ENCODE data around the gene VGLL4.
"Not testable (repeated sequence)": the region's sequence is repeated elsewhere in the genome, so short reads cannot be mapped to it uniquely, and the experiment has no call there.

The VGLL4 gene

DNA sequence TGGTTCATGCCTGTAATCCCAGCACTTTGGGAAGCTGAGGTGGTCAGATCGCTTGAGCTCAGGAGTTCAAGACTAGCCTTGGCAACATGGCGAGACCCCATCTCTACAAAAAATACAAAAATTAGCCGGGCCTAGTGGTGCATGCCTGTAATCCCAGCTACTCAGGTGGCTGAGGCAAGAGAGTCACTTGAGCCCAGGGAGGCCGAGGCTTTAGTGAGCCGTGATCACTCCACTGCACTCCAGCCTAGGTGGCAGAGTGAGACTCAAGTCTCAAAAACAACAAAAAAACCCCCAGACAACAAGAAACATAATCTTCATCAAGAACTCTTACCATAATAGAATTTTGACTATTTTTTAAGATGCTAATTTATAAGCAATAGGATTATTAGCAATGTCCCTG lies 117.6 kb downstream of the VGLL4 start:
- DNase-seq, result not testable (repeated sequence)

DNA sequence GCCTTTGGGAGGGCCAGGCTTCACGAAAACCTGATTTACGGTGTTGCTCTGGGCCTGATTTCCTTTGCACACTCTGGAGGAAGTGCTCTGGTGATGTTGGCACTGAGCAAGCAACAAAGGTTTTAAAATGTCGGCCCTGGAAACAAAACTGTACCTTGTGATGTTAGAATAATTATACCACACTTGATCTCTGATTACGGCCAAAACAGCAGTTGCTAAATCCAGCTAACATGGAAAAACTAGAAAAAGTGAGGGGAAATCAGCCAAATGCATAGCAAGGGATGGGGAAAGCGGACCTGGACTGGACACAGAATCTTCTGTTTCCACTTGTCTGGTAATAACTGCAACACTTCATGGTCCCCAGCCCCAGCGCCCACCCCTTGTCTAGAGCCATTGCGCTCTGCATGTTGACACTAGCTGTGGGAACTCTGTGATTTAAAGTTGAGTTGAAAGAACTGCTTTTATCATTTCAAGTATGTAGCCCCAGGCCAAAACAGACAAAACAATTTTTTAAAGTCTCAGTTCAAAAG lies 120.1 kb downstream of the VGLL4 start:
- no peak for DNase-seq

DNA sequence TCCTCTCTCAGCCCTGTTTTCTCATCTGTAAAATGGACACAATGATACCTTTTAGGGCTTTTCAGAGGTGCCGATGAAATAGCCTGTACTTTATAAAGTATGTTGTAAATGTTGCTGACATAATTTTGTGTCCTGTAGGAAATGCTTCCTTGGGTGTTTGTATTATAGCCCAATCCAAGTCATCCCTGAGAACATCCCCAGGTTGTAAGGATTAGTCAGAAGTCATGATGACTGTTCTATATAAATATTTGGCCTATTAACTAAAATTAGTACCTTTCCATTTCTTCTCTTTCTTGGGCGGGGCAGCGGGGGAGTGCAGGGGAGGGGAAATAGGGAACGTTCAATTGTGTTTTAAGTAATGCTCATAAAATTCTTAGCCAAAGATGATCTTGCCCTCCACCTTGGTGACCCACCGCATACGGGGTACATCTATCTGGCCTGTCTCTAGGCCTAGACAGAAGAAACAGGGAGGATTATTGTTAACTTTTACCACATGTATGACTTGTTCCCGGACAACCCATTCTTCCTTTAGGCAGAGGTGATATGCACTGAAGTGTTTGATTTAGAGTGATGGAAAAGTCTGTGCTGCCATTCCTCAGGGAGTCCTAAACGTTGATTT lies 120.7 kb downstream of the VGLL4 start:
- no peak for DNase-seq

DNA sequence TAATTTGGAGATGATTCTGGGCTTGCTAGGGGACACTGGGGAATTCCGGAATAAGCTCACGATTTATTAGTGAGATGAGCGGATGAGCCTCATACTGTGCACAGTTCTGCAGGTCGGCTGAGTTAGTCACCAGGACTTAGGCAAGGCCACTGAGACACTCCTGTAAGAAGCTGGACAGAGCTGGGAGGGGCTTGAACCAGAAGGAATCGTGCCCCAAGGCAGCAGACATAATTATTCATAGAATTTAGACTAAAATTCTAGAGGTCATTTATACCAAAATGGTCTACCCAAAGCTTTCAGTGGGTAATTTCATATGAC lies 121.4 kb downstream of the VGLL4 start:
- no peak for DNase-seq

DNA sequence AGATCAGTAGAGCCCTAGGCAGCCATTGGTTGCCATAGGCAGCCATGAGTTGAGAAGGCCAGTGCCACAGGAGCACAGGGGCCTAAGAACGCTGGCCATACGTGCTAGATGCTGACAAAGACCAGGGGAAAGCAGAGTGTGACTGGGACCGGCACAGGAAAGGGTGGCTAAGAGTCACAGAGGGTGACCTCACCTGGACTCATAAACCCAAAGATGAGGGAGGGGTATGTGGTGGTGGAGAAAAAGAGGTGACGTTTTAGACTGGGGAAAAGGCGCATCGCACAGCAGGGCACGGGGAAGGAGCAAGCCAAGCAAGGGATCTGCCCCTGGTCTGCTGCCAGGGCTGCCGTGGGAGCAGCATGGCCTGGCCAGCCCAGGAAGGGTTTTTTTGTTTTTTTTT lies 122.5 kb downstream of the VGLL4 start:
- DNase-seq, result no peak

DNA sequence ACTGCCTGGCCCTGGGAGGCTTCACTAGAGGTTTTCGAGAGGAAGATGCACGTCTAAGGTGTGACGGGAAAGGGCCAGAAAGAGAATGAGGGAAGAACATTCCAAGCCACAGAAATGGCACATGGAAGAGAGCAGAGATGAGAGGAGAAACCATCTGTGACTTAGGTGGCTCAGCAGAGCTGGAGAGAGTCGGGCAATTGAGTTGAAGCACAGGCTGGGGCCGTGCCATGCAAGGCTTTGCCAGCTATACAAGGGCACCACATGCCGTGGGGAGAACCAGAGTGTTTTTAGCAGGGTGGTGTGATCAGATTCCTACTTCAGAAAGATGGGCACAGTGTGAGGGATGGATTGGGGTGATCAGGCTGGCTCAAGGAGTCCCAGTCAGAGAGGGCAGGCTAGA lies 126.1 kb downstream of the VGLL4 start:
- DNase-seq, result no peak

DNA sequence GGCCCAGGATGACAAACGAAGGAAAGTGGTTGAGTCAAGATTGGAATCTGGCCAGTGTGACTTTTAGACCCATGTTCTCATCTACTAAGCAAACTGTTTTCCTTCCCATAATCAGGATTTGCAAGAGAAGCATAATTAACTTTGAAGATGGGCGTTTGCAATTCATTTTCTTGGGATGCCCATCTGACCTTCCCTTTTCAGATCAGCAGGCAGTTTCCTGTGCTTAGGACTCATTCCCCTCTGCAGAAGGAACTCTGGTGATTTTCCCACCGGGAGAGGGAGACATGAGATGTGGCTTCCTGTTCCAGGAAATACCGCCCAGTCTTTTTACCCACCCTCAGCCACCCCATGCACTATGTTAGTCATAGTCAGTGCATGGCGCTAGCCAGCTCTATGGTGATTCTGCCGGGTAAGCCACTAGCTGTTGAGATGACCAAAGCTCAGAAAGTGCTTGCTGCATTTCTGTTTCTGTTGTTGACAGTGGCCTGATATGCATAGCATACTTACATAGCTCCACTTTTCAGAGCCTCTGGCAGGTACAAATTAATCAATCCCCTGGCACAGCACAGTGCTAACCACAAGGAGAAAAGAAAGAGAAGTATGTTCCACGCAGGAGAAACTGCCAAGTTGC lies 129.4 kb downstream of the VGLL4 start:
- DNase-seq, result no peak

DNA sequence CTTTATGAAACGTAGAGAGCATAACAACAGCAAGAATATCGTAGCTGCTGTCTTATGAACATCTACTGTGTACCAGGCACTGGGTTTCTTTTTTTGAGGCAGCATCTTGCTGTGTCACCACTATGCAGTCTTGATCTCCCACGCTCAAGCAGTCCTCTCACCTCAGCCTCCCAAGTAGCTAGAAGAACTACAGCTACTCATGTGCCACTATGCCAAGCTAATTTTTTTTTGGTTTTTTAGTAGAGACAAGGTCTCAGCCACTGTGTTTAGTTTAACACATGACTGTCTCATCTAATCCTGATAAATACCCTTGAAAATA lies 129.9 kb downstream of the VGLL4 start:
- DNase-seq, result no peak

DNA sequence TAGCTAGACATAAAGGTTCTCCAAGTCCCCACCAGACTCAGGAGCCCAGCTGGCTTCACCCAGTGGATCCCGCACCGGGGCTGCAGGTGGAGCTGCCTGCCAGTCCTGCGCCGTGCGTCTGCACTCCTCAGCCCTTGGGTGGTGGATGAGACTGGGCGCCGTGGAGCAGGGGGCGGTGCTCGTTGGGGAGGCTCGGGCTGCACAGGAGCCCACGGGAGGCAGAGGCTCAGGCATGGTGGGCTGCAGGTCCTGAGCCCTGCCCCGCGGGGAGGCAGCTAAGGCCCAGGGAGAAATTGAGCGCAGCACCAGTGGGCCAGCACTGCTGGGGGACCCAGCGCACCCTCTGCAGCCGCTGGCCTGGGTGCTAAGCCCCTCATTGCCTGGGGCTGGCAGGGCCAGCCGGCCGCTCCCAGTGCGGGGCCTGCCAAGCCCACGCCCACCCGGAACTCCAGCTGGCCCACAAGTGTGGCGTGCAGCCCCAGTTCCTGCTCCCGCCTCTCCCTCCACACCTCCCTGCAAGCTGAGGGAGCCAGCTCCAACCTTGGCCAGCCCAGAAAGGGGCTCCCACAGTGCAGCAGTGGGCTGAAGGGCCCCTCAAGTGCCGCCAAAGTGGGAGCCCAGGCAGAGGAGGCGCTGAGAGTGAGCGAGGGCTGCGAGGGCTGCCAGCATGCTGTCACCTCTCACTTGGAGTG lies 130.4 kb downstream of the VGLL4 start:
- not testable (repeated sequence) for DNase-seq

DNA sequence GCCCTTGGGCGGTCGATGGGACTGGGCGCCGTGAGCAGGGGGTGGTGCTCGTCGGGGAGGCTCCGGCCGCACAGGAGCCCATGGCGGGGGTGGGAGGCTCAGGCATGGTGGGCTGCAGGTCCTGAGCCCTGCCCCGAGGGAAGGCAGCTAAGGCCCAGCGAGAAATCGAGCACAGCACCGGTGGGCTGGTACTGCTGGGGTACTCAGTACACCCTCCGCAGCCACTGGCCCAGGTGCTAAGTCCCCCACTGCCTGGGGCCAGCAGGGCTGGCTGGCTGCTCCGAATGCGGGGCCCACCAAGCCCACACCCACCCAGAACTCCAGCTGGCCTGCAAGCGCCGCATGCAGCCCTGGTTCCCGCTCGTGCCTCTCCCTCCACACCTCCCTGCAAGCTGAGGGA lies 132.1 kb downstream of the VGLL4 start:
- DNase-seq, result not testable (repeated sequence)

DNA sequence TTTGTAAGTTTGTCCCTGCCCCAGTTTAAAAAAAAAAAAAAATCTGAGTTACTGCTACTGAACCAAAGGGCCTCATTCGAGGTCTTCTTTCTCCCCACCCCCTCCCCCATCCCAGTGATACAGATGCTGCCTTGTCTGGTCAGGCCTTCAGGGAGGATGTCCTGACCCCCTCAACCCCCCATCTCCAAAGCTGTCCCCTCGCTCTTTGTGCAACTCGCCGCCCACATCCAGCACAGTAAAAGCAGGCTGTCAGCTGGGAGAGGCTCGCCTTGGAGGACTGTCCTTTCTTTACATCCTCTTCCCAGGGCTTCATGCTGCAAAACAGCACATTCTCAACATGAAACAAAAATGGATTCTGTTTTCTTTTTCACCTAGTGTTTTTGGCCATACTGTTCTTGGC lies 133.4 kb downstream of the VGLL4 start:
- no peak for DNase-seq

DNA sequence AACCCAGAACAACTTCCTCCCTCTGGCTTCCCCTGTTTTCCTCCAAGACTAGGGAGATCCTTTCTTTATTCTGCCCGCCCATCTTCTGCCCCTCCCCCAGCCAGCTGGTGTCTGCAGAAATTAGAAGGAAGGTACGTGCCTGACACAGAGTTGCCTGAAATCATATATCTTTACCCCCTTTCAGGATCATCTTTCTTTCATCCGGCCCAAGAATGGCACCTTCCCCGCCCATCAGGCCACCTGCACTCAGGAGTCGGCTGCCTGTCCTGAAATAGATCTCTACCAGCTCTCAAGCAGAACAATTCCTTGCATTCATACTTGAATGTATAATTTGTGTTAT lies 133.7 kb downstream of the VGLL4 start:
- DNase-seq, result no peak

DNA sequence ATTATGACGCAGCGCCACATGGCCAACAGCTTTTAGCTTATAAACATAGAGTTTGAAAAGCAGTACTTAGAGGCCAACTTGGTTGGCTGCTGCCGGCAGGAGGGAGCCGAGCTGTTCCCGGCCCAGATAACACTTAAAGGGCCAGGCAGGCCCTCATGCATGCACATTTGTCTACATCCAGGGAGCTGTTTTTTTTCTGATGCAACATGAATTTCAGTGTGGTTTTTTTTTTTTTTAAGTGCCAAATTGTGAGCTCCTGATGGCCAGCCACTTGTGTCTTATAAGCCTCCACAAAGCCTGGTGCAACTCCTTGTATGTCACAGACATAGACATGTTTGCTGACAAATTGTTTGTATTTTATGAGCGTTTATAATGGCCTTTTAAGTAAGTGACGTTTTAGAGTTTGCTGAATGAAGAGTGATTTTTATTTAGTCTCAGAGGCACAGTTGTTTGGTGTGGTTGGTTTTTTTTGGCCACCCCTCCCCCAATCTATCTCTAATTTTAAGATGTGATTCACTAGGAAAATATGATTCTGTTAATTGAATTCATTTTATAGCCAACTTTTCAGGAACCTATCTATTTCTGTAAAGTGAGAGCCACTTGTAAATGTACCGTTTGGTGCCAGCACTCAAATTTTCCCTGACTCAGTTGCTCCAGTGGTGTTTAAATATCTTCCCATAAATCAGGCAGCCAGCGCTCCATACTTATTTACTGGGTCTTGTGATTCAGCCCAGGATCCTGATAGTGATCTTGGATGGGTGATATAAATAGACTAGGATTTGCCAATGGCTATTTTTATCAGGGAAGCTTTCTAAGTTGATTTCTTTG lies 134.3 kb downstream of the VGLL4 start:
- DNase-seq, result no peak

DNA sequence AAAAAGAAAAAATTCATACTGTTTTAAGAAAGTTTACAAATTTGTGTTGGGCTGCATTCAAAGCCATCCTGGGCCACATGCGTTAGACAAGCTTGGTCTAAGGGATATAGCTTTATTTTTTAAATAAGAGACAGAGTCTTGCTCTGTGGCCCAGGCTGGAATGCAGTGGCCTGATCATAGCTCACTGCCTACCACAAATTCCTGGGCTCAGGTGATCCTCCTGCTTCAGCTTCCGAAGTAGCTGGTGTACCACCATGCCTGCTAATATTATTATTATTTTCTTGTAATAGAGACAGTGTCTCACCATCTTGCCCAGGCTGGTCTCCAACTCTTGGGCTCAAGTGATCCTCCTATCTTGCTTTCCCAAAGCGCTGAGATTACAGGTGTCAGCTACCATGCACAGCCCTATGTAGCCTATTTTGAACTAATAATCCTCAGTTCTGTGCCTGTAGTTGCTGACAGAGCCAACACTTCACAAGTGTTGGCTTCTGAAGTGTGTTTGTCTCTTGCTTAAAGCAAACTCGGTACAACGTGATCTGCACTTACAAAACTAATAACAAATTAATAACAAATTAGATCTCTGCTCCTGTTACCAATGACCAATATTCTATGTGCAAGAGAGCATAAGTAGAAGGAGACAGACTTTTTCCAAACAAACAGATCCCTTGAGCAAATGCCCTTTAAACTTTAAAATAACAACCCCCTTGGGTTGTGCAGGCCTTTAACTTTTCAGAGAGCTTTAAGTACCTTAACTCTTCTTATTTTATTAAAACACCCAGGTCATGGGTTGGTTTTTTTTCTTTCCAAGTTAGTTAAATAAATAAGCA lies 135.2 kb downstream of the VGLL4 start:
- no peak for DNase-seq

DNA sequence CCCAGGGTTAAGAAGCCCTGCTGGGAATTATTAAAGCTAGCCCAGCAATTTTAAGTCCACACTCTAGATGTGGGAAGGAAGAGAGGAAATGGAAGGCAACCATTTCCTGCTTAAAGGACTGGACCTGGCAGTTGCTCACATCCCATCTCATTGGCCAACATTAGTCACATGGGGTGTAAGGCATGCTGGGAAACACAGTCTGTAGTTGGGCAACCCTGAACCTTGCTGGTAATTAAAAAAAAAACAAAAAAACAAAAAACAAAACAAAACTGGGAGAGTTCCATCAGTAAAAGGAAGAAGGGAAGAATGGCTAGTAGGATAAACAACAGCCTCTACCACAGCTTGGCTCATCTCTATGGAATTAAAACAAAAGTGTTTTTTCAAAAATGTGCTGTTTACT lies 136.0 kb downstream of the VGLL4 start:
- no peak for DNase-seq
